ENCODE results near the gene TP53I13.
A peak's percentile ranks its signal among the peaks of the same experiment; 100 is the strongest.

Gene TP53I13

GRCh38 chr17:29581583-29582253 is 13.2 kb downstream of the TP53I13 start:
- no peak for DNase-seq (ENCODE audit: low spot score)

GRCh38 chr17:29582254-29582765 is 13.8 kb downstream of the TP53I13 start:
- no peak for DNase-seq (ENCODE audit: low spot score)

- DNase-seq (ENCODE audit: low spot score), result no peak
Measured at GRCh38 chr17:29582772-29583171, 14.3 kb downstream of the TP53I13 start.

- DNase-seq (ENCODE audit: low spot score), result no peak
Measured at GRCh38 chr17:29583324-29584248, 15.1 kb downstream of the TP53I13 start.

- DNase-seq (ENCODE audit: low spot score), result no peak
Measured at GRCh38 chr17:29584452-29585079, 16.1 kb downstream of the TP53I13 start.

- no peak for DNase-seq (ENCODE audit: low spot score)
Measured at GRCh38 chr17:29585080-29585751, 16.7 kb downstream of the TP53I13 start.

GRCh38 chr17:29586676-29587469 is 18.4 kb downstream of the TP53I13 start:
- DNase-seq (ENCODE audit: low spot score), result no peak

- no peak for DNase-seq (ENCODE audit: low spot score)
Measured at GRCh38 chr17:29587591-29587990, 19.1 kb downstream of the TP53I13 start.

- DNase-seq (ENCODE audit: low spot score), result no peak
Measured at GRCh38 chr17:29588017-29588561, 19.6 kb downstream of the TP53I13 start.

- peak; percentile 65 for DNase-seq (ENCODE audit: low spot score)
Measured at GRCh38 chr17:29588562-29589411, 20.3 kb downstream of the TP53I13 start.

- peak; percentile 95 for DNase-seq (ENCODE audit: low spot score)
Measured at GRCh38 chr17:29589524-29590410, 21.3 kb downstream of the TP53I13 start, which contains the start of gene GIT1. Gene GIT1, minus strand, starts transcription at chr17:29589648. Its CDS starts 270 bp downstream, at chr17:29589378.

- peak; percentile 60 for DNase-seq (ENCODE audit: low spot score)
Measured at GRCh38 chr17:29590411-29591145, 22.1 kb downstream of the TP53I13 start.

GRCh38 chr17:29591146-29591736 is 22.7 kb downstream of the TP53I13 start:
- DNase-seq (ENCODE audit: low spot score), result peak; percentile 82

GRCh38 chr17:29591737-29592608 is 23.5 kb downstream of the TP53I13 start:
- peak; percentile 96 for DNase-seq (ENCODE audit: low spot score)

- DNase-seq (ENCODE audit: low spot score), result peak; percentile 64
Measured at GRCh38 chr17:29592850-29593551, 24.5 kb downstream of the TP53I13 start, which contains the start of gene ANKRD13B. Gene ANKRD13B, plus strand, starts transcription at chr17:29593132. Its CDS starts 490 bp downstream, at chr17:29593622.

Measured in HuH-7 (cell line).